Femur (tissue), 1 donor: ENCODE results near the gene GNGT2.
A peak's percentile ranks its signal among the peaks of the same experiment; 100 is the strongest.
"Not testable (repeated sequence)": the region's sequence is repeated elsewhere in the genome, so short reads cannot be mapped to it uniquely, and the experiment has no call there.

Experiments used
- DNase-seq: peaks from one replicate; pipeline ENCODE4 v3.0.0-alpha.2; 2017

Gene GNGT2

DNA sequence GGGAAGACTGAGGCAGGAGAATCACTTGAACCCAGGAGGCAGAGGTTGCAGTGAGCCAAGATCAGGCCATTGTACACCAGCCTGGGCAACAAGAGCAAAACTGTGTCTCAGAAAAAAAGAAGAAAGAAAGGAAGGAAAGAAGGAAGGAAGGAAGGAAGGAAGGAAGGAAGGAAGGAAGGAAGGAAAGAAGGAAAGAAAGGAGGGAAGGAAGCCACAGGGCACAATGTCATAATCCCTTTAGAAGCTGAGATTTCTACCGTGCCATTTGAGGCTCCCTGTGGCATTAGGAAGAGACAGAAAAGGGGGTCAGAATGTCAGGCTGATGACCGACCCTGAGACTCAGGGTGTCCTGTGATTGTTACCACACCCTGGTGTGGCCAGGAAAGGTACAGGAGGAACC, 6.6 kb downstream of the GNGT2 start:
- DNase-seq = no peak

GRCh38 chr17:49201481-49201927, 8.9 kb downstream of the GNGT2 start:
- no peak for DNase-seq

DNA sequence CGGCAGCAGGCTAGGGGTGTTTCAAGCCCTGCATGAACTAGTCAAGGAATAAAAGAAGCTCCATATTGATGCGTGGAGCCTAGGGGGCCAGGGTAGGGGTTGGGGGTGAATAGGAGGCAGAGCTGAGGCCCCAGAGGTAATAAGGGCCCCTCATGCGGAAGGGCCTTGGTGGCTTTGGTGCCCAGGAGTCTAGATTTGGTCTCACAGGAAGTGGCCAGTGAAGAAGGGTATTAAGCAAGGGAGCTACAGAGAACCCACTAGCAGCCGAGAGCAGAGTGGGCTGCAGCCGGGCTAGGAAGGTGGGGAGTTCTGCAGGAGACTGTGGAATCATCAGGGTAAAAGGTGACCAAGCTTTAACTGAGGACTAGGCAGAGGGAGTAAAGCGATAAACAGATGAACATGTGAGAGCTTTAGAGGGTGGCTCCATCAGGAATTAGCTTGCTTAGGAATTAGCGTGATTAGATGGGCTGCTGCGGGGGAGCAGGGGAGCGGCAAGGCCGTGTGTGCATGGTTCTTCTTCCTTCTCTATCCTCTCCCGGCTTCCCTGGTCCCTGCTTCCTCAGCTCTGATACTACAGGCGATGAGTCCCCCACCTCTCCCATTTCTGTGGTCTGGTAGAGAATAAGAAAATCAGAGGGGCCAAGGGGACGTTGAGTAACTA, 9.8 kb downstream of the GNGT2 start:
- no peak for DNase-seq

GRCh38 chr17:49198211-49198610, 12.2 kb downstream of the GNGT2 start:
- DNase-seq = no peak

GRCh38 chr17:49197346-49197998, 12.9 kb downstream of the GNGT2 start:
- no peak for DNase-seq

- no peak for DNase-seq
Observed at GRCh38 chr17:49196520-49196919, 13.9 kb downstream of the GNGT2 start.

GRCh38 chr17:49195751-49196150, 14.6 kb downstream of the GNGT2 start:
- DNase-seq = no peak

DNA sequence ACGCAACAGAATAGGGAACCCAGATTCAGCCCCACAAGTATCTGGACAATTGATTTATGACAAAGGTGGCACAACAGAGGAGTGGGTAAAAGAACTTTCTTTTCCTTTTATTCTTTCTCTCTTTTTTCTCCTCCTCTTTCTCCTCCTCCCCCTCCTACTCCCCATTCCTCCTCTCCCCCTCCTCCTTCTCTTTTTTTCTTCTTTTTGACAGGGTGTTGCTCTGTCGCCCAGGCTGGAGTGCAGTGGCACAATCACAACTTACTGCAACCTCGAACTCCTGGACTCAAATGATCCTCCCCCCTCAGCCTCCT, 16.1 kb downstream of the GNGT2 start:
- DNase-seq = no peak

DNA sequence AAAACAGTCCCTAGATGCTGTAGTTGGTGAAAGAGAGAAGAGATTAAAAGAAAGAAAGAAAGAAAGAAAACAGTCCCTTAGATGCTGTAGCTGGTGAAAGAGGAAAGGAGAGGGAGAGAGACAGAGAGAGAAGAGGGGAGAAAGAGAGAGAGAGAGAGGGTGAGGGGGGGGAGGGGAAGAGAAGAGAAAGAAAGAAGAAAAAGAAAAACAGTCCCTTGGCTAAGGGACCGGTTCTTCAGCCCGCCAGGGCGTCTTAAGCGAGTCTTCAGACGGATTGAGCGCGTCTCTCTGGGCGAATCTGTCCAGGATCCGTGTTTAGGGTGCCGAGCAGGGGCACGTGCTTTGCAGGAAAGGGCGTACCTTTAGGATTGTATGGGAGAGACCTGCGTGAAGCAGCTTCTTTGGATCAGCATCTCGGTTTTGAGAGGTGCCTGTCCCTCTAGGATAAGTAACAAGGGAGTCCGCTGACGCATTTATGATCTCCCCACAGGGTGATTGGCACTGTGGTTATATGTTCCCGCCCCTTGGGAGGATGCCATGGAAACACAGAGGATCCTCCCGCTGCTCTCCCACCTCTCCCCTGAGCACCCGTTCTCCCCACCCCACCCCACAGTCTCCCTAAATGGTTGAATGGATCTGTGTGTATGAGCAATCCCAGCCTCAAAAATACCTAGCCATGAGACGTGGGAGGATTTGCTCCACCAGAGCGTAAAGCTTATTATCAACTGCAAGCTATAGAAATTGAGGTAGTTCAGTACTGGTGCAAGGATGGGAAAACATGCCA, 16.7 kb downstream of the GNGT2 start:
- peak; percentile 64 for DNase-seq

GRCh38 chr17:49191917-49192741, 18.2 kb downstream of the GNGT2 start:
- peak; percentile 97 for DNase-seq

- peak; percentile 29 for DNase-seq
Observed at GRCh38 chr17:49191409-49191916, 18.9 kb downstream of the GNGT2 start.

DNA sequence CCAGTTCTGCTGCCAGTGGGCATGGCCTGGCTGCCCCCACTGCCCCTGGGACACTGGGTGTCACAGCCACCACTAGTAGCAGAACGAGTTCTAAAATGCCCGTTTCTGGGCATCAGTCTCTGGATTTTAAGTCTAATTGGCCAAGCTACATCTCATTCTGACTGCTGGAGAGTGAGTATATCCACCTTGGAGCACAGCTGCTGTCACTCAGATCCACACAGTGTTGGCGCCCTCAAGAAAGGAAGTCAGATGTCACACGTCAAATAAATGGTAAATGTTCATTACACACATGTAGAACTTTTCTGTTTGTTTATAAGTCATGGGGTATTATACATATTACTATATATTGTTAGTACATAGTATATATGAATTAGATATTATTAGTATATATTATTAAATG, 19.4 kb downstream of the GNGT2 start:
- DNase-seq = no peak

- no peak for DNase-seq
Observed at GRCh38 chr17:49187301-49187700, 23.1 kb downstream of the GNGT2 start.

DNA sequence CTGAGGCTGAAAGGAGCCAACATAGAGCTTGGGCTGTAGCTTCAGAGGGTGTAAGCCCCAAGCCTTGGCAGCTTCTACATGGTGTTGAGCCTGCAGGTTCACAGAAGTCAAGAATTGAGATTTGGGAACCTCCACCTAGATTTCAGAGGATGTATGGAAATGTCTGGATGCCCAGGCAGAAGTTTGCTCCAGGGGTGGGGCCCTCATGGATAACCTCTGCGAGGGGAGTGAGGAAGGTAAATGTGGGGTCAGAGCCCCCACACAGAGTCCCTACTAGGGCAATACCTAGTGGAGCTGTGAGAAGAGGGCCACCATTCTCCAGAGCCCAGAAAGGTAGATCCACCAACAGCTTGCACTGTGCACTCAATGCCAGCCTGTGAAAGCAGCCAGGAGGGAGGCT, 25.0 kb downstream of the GNGT2 start:
- not testable (repeated sequence) for DNase-seq

DNA sequence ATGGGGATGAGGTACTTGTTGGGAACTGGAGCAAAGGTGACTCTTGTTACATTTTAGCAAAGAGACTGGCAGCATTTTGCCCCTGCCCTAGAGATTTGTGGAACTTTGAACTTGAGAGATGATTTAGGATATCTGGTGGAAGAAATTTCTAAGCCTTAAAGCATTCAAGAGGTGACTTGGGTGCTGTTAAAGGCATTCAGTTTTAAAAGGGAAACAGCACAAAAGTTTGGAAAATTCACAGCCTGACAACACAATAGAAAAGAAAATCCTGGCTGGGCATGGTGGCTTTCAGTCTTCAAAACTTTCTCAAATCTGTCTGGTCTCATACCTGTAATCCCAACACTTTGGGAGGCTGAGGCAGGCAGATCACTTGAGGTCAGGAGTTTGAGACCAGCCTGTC, 25.9 kb downstream of the GNGT2 start:
- not testable (repeated sequence) for DNase-seq

GRCh38 chr17:49183801-49184200, 26.6 kb downstream of the GNGT2 start:
- DNase-seq = no peak

GRCh38 chr17:49183341-49183740, 27.0 kb downstream of the GNGT2 start:
- DNase-seq = no peak

- DNase-seq = no peak
Observed at GRCh38 chr17:49180998-49181635, 29.3 kb downstream of the GNGT2 start.

- peak; percentile 57 for DNase-seq
Observed at GRCh38 chr17:49180303-49180702, 30.1 kb downstream of the GNGT2 start.

GRCh38 chr17:49175978-49176377, 34.4 kb downstream of the GNGT2 start:
- DNase-seq = not testable (repeated sequence)

DNA sequence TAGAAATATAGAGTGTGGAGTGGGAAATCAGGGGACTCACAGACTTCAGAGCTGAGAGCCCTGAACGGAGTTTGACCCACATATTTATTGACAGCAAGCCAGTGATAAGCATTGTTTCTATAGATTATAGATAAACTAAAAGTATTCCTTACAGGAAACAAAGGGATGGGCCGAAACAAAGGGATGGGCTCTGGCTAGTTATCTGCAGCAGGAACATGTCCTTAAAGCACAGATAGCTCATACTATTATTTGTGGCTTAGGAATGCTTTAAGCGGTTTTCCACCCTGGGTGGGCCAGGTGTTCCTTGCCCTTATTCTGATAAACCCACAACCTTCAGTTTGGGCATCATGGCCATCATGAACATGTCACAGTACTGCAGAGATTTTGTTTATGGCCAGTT, 39.7 kb downstream of the GNGT2 start:
- not testable (repeated sequence) for DNase-seq

- DNase-seq = no peak
Observed at GRCh38 chr17:49170216-49170615, 40.2 kb downstream of the GNGT2 start.
